ENCODE data around the gene ZCCHC8. TPM values are rescaled to one million over a fixed set of nuclear protein-coding genes. Genes with fewer than 3 reads are reported as not detected.

ZCCHC8 gene
- total RNA-seq, 1 donor: 22.8 TPM

DNA sequence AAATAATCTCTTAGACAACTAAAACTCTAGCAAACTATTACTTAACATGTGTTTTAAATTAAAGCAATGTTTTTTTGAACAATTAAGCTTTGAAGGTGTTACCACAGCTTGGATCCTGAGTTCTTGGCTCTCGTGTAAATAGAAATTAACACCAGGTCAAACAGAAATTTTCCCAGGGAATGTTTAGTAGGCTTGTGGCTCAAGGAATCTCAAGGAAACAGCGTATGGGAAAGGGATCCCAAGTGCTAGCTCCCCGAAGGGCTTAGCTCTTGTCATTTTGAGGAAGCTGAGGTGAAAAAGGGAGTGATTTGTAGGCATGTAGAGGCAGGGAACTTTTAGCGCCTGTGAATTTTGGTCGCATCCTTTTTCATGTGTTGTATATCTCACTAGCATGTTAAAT is 37.8 kb upstream of the ZCCHC8 start:
- Histone ChIP-seq H3K4me1 (ENCODE audit: insufficient read depth, low read length) (peaks cover 4% of the 10 kb centered on the region), H3K27ac (ENCODE audit: low read depth, low read length) (no peak overlapping the region), H3K9me3 (ENCODE audit: low read depth, low read length) (no peaks in the 10 kb centered on the region), H3K79me2 (ENCODE audit: insufficient read depth, low read length) (peaks cover 1% of the 10 kb centered on the region), H3K27me3 (ENCODE audit: insufficient read depth, low read length) (no peaks in the 10 kb centered on the region), H4K20me1 (ENCODE audit: insufficient read depth, low read length) (no peaks in the 10 kb centered on the region), H2AFZ (ENCODE audit: low read length) (no peak overlapping the region), H3K4me2 (ENCODE audit: insufficient read depth, low read length) (no peak overlapping the region), H3K4me3 (ENCODE audit: insufficient read depth, low read length) (no peak overlapping the region), H3K36me3 (ENCODE audit: insufficient read depth, low read length) (peaks cover 17% of the 10 kb centered on the region)
- TF ChIP-seq, protein P1, sequence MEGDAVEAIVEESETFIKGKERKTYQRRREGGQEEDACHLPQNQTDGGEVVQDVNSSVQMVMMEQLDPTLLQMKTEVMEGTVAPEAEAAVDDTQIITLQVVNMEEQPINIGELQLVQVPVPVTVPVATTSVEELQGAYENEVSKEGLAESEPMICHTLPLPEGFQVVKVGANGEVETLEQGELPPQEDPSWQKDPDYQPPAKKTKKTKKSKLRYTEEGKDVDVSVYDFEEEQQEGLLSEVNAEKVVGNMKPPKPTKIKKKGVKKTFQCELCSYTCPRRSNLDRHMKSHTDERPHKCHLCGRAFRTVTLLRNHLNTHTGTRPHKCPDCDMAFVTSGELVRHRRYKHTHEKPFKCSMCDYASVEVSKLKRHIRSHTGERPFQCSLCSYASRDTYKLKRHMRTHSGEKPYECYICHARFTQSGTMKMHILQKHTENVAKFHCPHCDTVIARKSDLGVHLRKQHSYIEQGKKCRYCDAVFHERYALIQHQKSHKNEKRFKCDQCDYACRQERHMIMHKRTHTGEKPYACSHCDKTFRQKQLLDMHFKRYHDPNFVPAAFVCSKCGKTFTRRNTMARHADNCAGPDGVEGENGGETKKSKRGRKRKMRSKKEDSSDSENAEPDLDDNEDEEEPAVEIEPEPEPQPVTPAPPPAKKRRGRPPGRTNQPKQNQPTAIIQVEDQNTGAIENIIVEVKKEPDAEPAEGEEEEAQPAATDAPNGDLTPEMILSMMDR (IDR thresholded peaks at IDR 0.05; ENCODE audit: extremely low read depth, low read depth, low read length): no peak
- no peak for DNase-seq (ENCODE audit: insufficient read length, low spot score, missing footprints)

- Histone ChIP-seq H3K27me3 (ENCODE audit: insufficient read depth, low read length) (no peaks in the 10 kb centered on the region), H2AFZ (ENCODE audit: low read length) (no peak overlapping the region), H3K79me2 (ENCODE audit: insufficient read depth, low read length) (peaks cover 8% of the 10 kb centered on the region), H3K4me2 (ENCODE audit: insufficient read depth, low read length) (no peak overlapping the region), H3K36me3 (ENCODE audit: insufficient read depth, low read length) (peaks cover 17% of the 10 kb centered on the region), H3K27ac (ENCODE audit: low read depth, low read length) (no peak overlapping the region), H3K4me1 (ENCODE audit: insufficient read depth, low read length) (peaks cover 4% of the 10 kb centered on the region), H3K9me3 (ENCODE audit: low read depth, low read length) (no peaks in the 10 kb centered on the region), H3K4me3 (ENCODE audit: insufficient read depth, low read length) (no peak overlapping the region), H4K20me1 (ENCODE audit: insufficient read depth, low read length) (no peaks in the 10 kb centered on the region)
- no peak for DNase-seq (ENCODE audit: insufficient read length, low spot score, missing footprints)
- TF ChIP-seq, protein P1 (IDR thresholded peaks at IDR 0.05; ENCODE audit: extremely low read depth, low read depth, low read length): no peak
Measured at GRCh38 chr12:122537021-122537420, 36.3 kb upstream of the ZCCHC8 start.

- peaks cover 19% of the 10 kb centered on the region for H3K36me3 ChIP-seq (ENCODE audit: insufficient read depth, low read length)
- H3K4me1 ChIP-seq (ENCODE audit: insufficient read depth, low read length): peaks cover 4% of the 10 kb centered on the region
- H4K20me1 ChIP-seq (ENCODE audit: insufficient read depth, low read length): no peaks in the 10 kb centered on the region
- no peak overlapping the region for H3K27ac ChIP-seq (ENCODE audit: low read depth, low read length)
- H3K27me3 ChIP-seq (ENCODE audit: insufficient read depth, low read length): no peaks in the 10 kb centered on the region
- no peak overlapping the region for H3K4me3 ChIP-seq (ENCODE audit: insufficient read depth, low read length)
- TF ChIP-seq, protein P1 (IDR thresholded peaks at IDR 0.05; ENCODE audit: extremely low read depth, low read depth, low read length): no peak
- H3K4me2 ChIP-seq (ENCODE audit: insufficient read depth, low read length): no peak overlapping the region
- H2AFZ ChIP-seq (ENCODE audit: low read length): no peak overlapping the region
- no peak for DNase-seq (ENCODE audit: insufficient read length, low spot score, missing footprints)
- no peaks in the 10 kb centered on the region for H3K9me3 ChIP-seq (ENCODE audit: low read depth, low read length)
- peaks cover 27% of the 10 kb centered on the region for H3K79me2 ChIP-seq (ENCODE audit: insufficient read depth, low read length)
Measured at GRCh38 chr12:122533856-122534255, 33.1 kb upstream of the ZCCHC8 start.

DNA sequence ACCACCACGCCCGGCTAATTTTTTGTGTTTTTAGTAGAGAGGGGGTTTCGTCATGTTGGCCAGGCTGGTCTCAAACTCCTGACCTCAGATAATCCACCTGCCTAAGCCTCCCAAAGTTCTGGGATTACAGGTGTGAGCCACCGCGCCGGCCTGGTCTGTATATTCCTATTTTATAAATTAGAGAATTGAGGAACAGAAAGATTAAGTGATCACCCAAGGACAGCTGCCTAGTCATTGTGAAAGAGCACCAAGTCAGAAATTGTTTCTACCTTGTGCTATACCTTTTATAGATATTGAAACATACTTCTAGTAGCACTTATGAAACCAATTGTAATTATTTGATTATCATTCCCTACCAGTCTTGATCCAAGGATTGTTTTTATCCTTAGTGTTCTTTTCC is 28.3 kb upstream of the ZCCHC8 start:
- Histone ChIP-seq H2AFZ (ENCODE audit: low read length) (no peak overlapping the region), H4K20me1 (ENCODE audit: insufficient read depth, low read length) (peaks cover 16% of the 10 kb centered on the region), H3K79me2 (ENCODE audit: insufficient read depth, low read length) (peaks cover 65% of the 10 kb centered on the region), H3K4me1 (ENCODE audit: insufficient read depth, low read length) (peaks cover 18% of the 10 kb centered on the region), H3K4me2 (ENCODE audit: insufficient read depth, low read length) (no peak overlapping the region), H3K27ac (ENCODE audit: low read depth, low read length) (no peak overlapping the region), H3K4me3 (ENCODE audit: insufficient read depth, low read length) (no peak overlapping the region), H3K9me3 (ENCODE audit: low read depth, low read length) (no peaks in the 10 kb centered on the region), H3K36me3 (ENCODE audit: insufficient read depth, low read length) (peaks cover 12% of the 10 kb centered on the region), H3K27me3 (ENCODE audit: insufficient read depth, low read length) (no peaks in the 10 kb centered on the region)
- TF ChIP-seq, protein P1 (IDR thresholded peaks at IDR 0.05; ENCODE audit: extremely low read depth, low read depth, low read length): no peak
- no peak for DNase-seq (ENCODE audit: insufficient read length, low spot score, missing footprints)

All from osteoblast (primary cell).